ENCODE data around the gene CRKL. TPM values are rescaled to one million over a fixed set of nuclear protein-coding genes. Genes with fewer than 3 reads are reported as not detected.
"Not testable (repeated sequence)": the region's sequence is repeated elsewhere in the genome, so short reads cannot be mapped to it uniquely, and the experiment has no call there.

Gene CRKL
- total and polyA plus RNA-seq, 11 donors: 22.4 to 64.2 (median 52.9) TPM

GRCh38 chr22:20899827-20900423 is 17.3 kb upstream of the CRKL start:
- TF ChIP-seq POLR2A (IDR thresholded peaks at IDR 0.05) (no peak), CTCF (IDR thresholded peaks at IDR 0.05) (no peak)
- ATAC-seq: no peak
- WGBS, 4 donors: 76 to 83% (median 77%) methylated on average over 7 of the region's 7 CpGs
- intact Hi-C loops (cut with DNase I): no loop called here
- Histone ChIP-seq H3K9me3 (no peaks in the 10 kb centered on the region), H3K27me3 (no peaks in the 10 kb centered on the region), H3K4me1 (peaks cover 0 to 10% (median 0%) of the 10 kb centered on the region in 12 donors), H3K27ac (no peak overlapping the region), H3K36me3 (no peaks in the 10 kb centered on the region), H3K4me3 (no peak overlapping the region)
- DNase-seq: no peak

GRCh38 chr22:20901093-20902033 is 15.8 kb upstream of the CRKL start:
- H3K9me3 ChIP-seq; ATAC-seq; DNase-seq; H3K27me3 ChIP-seq; H3K36me3 ChIP-seq; H3K4me3 ChIP-seq; H3K27ac ChIP-seq; intact Hi-C loops (cut with DNase I): not testable (repeated sequence)
- WGBS, 4 donors: 91 to 93% (median 92%) methylated on average over 16 to 18 of the region's 18 CpGs
- H3K4me1 ChIP-seq: peaks cover 0 to 13% (median 0%) of the 10 kb centered on the region in 12 donors

GRCh38 chr22:20903093-20903492 is 14.1 kb upstream of the CRKL start:
- Histone ChIP-seq H3K36me3 (no peaks in the 10 kb centered on the region), H3K4me3 (no peak overlapping the region), H3K9me3 (no peaks in the 10 kb centered on the region), H3K27me3 (no peaks in the 10 kb centered on the region), H3K27ac (no peak overlapping the region), H3K4me1 (peaks cover 0 to 13% (median 0%) of the 10 kb centered on the region in 12 donors)
- WGBS, 4 donors: 98 to 100% (median 99%) methylated on average over 2 of the region's 2 CpGs
- TF ChIP-seq CTCF (IDR thresholded peaks at IDR 0.05) (no peak), POLR2A (IDR thresholded peaks at IDR 0.05) (no peak)
- ATAC-seq: no peak
- intact Hi-C loops (cut with DNase I): no loop called here
- DNase-seq: no peak

- DNase-seq (no peak), ATAC-seq (peak in 2 of 4 donors; percentile 82)
- H3K27me3 ChIP-seq: no peaks in the 10 kb centered on the region
- intact Hi-C loops (cut with DNase I): no loop called here
- H3K9me3 ChIP-seq: no peaks in the 10 kb centered on the region
- 79 to 90% (median 84%) methylated on average over 7 of the region's 7 CpGs for whole genome bisulfite sequencing, 4 donors
- H3K27ac ChIP-seq: no peak overlapping the region
- H3K4me3 ChIP-seq: no peak overlapping the region
- H3K36me3 ChIP-seq: no peaks in the 10 kb centered on the region
- TF ChIP-seq CTCF (IDR thresholded peaks at IDR 0.05) (no peak), POLR2A (IDR thresholded peaks at IDR 0.05) (no peak)
- H3K4me1 ChIP-seq: peaks cover 0 to 13% (median 0%) of the 10 kb centered on the region in 12 donors
These were observed 12.9 kb upstream of the CRKL start for GRCh38 chr22:20904008-20904979.

Measured in heart left ventricle (tissue), 16 donors.